ENCODE measurements around the gene WDFY4. TPM values are rescaled to one million over a fixed set of nuclear protein-coding genes. Genes with fewer than 3 reads are reported as not detected.

The WDFY4 gene
- total and polyA plus RNA-seq, 5 donors = 0.57 to 4.4 (median 2.4) TPM

DNA sequence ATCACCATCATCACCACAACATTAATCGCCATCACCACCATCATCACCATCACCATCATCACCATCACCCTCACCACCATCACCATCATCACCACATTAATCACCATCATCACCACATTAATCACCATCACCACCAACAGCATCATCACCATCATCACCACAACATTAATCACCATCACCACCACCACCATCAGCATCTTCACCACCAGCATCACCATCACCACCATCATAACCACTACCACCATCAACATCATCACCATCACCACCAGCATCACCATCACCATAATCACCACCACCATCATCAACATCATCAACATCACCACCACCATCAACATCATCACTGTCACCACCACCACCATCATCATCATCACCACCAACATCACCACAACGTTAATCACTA, 124.6 kb downstream of the WDFY4 start:
- H3K4me1 ChIP-seq (ENCODE audit: control insufficient read depth, insufficient read depth, low read length) = peaks cover 6% of the 10 kb centered on the region
- no peak for DNase-seq

DNA sequence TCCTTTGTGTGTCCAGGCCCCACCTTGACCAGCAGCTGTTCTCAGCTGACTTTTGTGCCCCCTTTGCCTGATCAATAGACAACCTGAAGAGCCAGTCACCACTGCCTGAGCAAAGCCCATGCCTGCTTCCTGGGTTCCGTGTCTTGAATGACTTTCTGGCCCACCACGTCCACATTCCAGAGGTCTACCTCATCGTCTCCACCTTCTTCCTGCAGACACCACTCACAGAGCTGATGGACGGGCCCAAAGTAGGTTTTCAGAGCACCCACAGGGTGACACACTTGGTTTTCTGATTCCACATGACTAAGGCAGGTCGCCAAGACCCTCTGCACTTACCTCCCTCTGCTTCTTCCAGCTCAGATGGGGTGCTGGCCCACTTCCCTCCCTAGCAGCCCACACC, 126.8 kb downstream of the WDFY4 start:
- 90% methylated on average over 5 of the region's 5 CpGs for WGBS
- no peak overlapping the region for H3K4me3 ChIP-seq (ENCODE audit: low read length)
- intact Hi-C loops (cut with DNase I) = no loop called here

More for the DNA sequence above, 124.6 kb downstream of the WDFY4 start:
- H3K9me3 ChIP-seq (ENCODE audit: control insufficient read depth, low read length) = no peaks in the 10 kb centered on the region
- 89% methylated on average over 2 of the region's 2 CpGs for WGBS
- H3K27me3 ChIP-seq (ENCODE audit: control insufficient read depth, insufficient read depth) = no peaks in the 10 kb centered on the region
- ATAC-seq = no peak
- H3K27ac ChIP-seq (ENCODE audit: low read length) = no peak overlapping the region
- intact Hi-C loops (cut with DNase I) = no loop called here
- H3K4me3 ChIP-seq (ENCODE audit: low read length) = no peak overlapping the region

DNA sequence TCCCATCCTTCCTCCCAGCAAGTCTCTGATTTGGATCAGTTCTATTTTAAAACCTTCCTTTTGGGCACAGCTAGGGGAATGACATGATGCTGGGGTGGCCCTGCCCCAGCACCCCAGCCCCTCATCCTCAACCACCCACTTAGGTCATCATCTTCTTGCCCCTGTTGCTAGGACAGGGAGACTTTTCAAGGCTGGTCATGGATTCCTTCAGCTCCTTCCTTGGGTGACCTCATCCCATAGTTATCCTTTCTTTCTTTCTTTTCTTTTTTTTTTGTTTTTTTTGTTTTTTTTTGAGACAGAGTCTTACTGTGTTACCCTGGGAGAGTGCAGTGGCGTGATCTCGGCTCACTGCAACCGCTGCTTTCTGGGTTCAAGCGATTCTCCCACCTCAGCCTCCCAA, 127.2 kb downstream of the WDFY4 start:
- H3K9me3 ChIP-seq (ENCODE audit: control insufficient read depth, low read length) = no peaks in the 10 kb centered on the region
- H3K4me3 ChIP-seq (ENCODE audit: low read length) = no peak overlapping the region
- intact Hi-C loops (cut with DNase I) = no loop called here
- no peak overlapping the region for H3K27ac ChIP-seq (ENCODE audit: low read length)
- WGBS = 88% methylated on average over 4 of the region's 4 CpGs
- no peaks in the 10 kb centered on the region for H3K27me3 ChIP-seq (ENCODE audit: control insufficient read depth, insufficient read depth)
- no peaks in the 10 kb centered on the region for H3K4me1 ChIP-seq (ENCODE audit: control insufficient read depth, insufficient read depth, low read length)
- no peak for DNase-seq
- no peak for ATAC-seq

More for the DNA sequence above, 126.8 kb downstream of the WDFY4 start:
- no peaks in the 10 kb centered on the region for H3K4me1 ChIP-seq (ENCODE audit: control insufficient read depth, insufficient read depth, low read length)
- H3K9me3 ChIP-seq (ENCODE audit: control insufficient read depth, low read length) = no peaks in the 10 kb centered on the region
- no peak overlapping the region for H3K27ac ChIP-seq (ENCODE audit: low read length)
- DNase-seq (no peak), ATAC-seq (no peak)
- H3K27me3 ChIP-seq (ENCODE audit: control insufficient read depth, insufficient read depth) = no peaks in the 10 kb centered on the region

DNA sequence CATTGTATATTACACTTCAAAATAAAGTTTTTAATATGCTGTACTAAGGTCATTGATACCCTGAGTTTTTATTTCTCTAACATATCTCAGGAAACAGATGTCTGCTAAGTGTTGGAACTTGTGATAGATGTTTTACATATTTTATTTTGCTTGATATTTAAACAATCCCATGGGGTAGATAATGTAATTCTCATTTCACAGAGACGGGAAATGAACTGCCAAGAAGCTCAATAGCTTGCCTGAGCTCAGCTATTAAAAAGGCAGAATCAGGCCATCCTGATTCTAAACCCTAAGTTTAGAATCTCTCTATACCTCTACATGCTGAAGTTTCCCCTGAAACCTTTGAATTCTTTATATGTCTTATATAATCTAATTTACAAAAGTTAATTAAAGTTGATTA, 128.6 kb downstream of the WDFY4 start:
- ATAC-seq = no peak
- H3K4me3 ChIP-seq (ENCODE audit: low read length) = no peak overlapping the region
- intact Hi-C loops (cut with DNase I) = no loop called here
- H3K9me3 ChIP-seq (ENCODE audit: control insufficient read depth, low read length) = no peaks in the 10 kb centered on the region
- no peak overlapping the region for H3K27ac ChIP-seq (ENCODE audit: low read length)
- no peaks in the 10 kb centered on the region for H3K4me1 ChIP-seq (ENCODE audit: control insufficient read depth, insufficient read depth, low read length)
- DNase-seq = no peak
- no peaks in the 10 kb centered on the region for H3K27me3 ChIP-seq (ENCODE audit: control insufficient read depth, insufficient read depth)
- 43% methylated on average over 1 of the region's 1 CpG for WGBS

DNA sequence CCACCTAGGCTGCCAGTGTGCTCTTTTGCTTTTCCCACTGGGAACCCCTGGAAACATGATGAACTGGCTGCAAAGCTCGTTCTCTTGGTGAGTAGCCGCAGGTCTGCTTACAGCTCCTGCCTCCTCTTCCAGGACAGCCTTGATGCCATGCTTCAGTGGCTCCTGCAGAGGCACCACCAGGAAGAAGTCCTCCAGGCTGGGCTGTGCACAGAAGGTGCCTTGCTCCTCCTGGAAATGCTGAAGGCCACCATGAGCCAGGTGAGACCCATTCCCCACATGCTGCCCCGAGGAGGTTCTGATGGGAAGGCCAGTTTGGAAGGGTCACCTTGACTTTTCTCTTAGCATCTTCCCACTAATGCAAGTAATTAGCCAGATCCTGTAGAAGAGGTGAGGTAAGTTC, 129.2 kb downstream of the WDFY4 start:
- DNase-seq = no peak
- Histone ChIP-seq H3K4me1 (ENCODE audit: control insufficient read depth, insufficient read depth, low read length) (no peaks in the 10 kb centered on the region), H3K9me3 (ENCODE audit: control insufficient read depth, low read length) (no peaks in the 10 kb centered on the region), H3K4me3 (ENCODE audit: low read length) (no peak overlapping the region), H3K27ac (ENCODE audit: low read length) (no peak overlapping the region), H3K27me3 (ENCODE audit: control insufficient read depth, insufficient read depth) (no peaks in the 10 kb centered on the region)
- no peak for ATAC-seq
- intact Hi-C loops (cut with DNase I) = no loop called here
- 92% methylated on average over 3 of the region's 3 CpGs for WGBS

DNA sequence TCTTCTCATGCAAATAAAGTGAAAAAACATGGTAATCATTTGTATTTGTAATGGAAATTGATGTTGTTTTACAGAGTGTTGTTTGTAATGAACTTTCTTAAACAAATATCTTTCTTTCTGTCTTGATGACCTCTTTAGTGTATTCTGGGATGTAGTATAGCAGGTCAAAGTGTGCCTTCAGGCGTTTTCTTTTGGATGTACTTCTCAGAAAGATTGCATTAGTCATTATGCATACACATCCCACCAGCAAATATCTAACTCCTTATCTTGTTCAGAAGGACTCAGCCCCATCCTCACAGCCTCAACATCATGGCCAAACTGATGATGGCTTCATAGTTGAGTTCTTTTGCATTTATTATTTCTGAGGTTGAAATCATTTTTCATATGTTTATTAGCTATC, 130.3 kb downstream of the WDFY4 start:
- Histone ChIP-seq H3K9me3 (ENCODE audit: control insufficient read depth, low read length) (no peaks in the 10 kb centered on the region), H3K4me3 (ENCODE audit: low read length) (no peak overlapping the region), H3K27ac (ENCODE audit: low read length) (no peak overlapping the region), H3K27me3 (ENCODE audit: control insufficient read depth, insufficient read depth) (no peaks in the 10 kb centered on the region), H3K4me1 (ENCODE audit: control insufficient read depth, insufficient read depth, low read length) (no peaks in the 10 kb centered on the region)
- ATAC-seq (no peak), DNase-seq (no peak)
- intact Hi-C loops (cut with DNase I) = no loop called here
- WGBS = 82% methylated on average over 1 of the region's 1 CpG

DNA sequence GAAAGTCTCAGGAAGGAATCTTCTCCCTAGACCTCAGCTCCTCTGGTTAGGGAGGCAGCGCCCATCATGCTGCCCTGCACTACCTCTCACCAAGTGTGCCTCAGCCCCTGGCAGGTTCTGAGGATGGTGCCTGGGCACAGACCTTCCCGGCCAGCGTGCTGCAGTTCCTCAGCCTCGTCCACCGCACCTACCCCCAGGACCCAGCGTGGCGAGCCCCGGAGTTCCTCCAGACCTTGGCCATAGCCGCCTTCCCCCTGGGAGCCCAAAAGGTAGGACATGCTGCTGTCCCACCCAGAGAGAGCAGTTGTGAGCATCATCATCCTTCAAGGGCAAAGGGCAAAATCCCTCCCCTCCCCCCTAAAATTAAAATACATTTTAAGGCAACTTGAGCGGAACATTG, 132.5 kb downstream of the WDFY4 start:
- H3K27me3 ChIP-seq (ENCODE audit: control insufficient read depth, insufficient read depth) = no peaks in the 10 kb centered on the region
- H3K4me3 ChIP-seq (ENCODE audit: low read length) = no peak overlapping the region
- no peaks in the 10 kb centered on the region for H3K9me3 ChIP-seq (ENCODE audit: control insufficient read depth, low read length)
- no peak for DNase-seq
- no peak overlapping the region for H3K27ac ChIP-seq (ENCODE audit: low read length)
- intact Hi-C loops (cut with DNase I) = no loop called here
- ATAC-seq = no peak
- WGBS = 88% methylated on average over 10 of the region's 10 CpGs
- no peaks in the 10 kb centered on the region for H3K4me1 ChIP-seq (ENCODE audit: control insufficient read depth, insufficient read depth, low read length)

DNA sequence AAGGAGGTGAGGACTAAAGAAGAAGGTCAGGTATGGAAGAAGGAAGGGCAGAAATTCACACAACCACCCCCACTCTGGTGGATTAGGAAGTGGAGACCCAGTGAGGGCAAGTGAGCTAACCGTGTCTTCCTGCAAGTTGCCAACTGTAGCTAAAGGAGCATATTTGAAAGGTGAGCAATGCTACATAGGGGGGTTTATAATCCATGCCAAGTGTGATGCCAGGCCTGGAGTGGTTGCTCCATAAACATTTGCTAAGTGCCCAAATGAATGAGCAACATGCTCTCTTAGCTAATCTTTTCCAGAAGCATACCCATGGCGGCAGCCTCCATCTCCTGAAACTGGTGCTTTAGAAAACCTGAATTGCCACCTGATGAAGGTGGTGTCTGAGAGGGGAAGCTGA, 133.4 kb downstream of the WDFY4 start:
- intact Hi-C loops (cut with DNase I) = no loop called here
- H3K9me3 ChIP-seq (ENCODE audit: control insufficient read depth, low read length) = no peaks in the 10 kb centered on the region
- no peaks in the 10 kb centered on the region for H3K27me3 ChIP-seq (ENCODE audit: control insufficient read depth, insufficient read depth)
- no peak overlapping the region for H3K27ac ChIP-seq (ENCODE audit: low read length)
- no peak for DNase-seq
- ATAC-seq = no peak
- no peak overlapping the region for H3K4me3 ChIP-seq (ENCODE audit: low read length)
- H3K4me1 ChIP-seq (ENCODE audit: control insufficient read depth, insufficient read depth, low read length) = no peaks in the 10 kb centered on the region
- WGBS = 94% methylated on average over 2 of the region's 2 CpGs

DNA sequence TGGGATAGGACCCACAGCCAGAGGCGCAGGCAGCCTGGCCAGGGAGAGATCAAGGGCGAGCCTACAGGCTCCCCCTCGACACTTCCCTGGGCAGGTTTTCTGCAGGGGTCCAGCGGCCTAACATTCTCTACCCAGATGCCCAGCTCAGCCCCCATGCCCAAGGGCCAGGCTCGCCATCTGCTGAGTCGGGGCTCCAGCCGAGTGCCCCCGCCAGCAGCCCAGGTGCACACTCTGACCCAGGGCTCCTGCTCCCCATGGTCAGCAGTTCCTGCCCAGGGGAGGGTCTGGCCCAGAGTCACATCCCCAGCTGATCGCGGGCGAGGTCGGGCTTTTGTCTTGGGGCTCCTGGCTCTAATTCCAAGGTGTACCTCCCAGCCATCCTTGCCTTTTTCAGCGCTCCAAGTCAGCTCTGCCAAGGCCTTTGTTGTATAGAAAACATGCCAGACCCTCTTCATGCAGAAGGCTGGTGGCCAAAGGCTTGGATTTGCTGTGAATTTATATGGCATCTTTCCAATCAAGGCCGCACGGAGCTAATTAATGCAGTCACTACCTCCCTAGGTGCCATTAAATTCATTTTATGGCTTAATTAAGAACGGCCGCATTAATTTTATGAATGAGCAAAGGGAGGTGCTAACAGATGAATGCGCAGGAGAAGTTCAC, 134.3 kb downstream of the WDFY4 start:
- H3K4me1 ChIP-seq (ENCODE audit: control insufficient read depth, insufficient read depth, low read length) = no peaks in the 10 kb centered on the region
- no peak overlapping the region for H3K4me3 ChIP-seq (ENCODE audit: low read length)
- intact Hi-C loops (cut with DNase I) = no loop called here
- H3K27me3 ChIP-seq (ENCODE audit: control insufficient read depth, insufficient read depth) = no peaks in the 10 kb centered on the region
- H3K9me3 ChIP-seq (ENCODE audit: control insufficient read depth, low read length) = no peaks in the 10 kb centered on the region
- 93% methylated on average over 18 of the region's 18 CpGs for WGBS
- DNase-seq (no peak), ATAC-seq (peak in 1 of 2 donors; percentile 40)
- H3K27ac ChIP-seq (ENCODE audit: low read length) = no peak overlapping the region

DNA sequence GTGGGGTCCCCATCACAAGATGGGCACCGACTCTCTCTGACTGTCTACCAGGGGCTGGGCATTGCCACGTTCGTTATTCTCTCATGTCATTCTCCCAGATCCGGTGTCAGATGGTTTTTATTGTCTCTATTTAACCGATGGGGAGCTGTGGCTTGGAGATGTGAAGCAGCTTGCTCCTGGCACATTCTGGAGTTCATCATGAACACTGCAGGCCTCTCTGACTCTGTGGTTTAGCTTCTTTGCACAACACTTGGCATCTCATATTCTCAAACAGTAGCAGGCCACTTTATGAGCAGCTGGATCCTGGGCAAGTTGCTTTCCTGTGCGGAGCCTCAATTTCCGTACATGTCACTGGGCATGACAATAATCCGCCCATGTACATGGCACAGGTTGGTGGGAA, 135.1 kb downstream of the WDFY4 start:
- DNase-seq (no peak), ATAC-seq (no peak)
- Histone ChIP-seq H3K9me3 (ENCODE audit: control insufficient read depth, low read length) (no peaks in the 10 kb centered on the region), H3K27ac (ENCODE audit: low read length) (no peak overlapping the region), H3K4me3 (ENCODE audit: low read length) (no peak overlapping the region), H3K4me1 (ENCODE audit: control insufficient read depth, insufficient read depth, low read length) (no peaks in the 10 kb centered on the region), H3K27me3 (ENCODE audit: control insufficient read depth, insufficient read depth) (no peaks in the 10 kb centered on the region)
- intact Hi-C loops (cut with DNase I) = no loop called here
- WGBS = 90% methylated on average over 8 of the region's 8 CpGs

DNA sequence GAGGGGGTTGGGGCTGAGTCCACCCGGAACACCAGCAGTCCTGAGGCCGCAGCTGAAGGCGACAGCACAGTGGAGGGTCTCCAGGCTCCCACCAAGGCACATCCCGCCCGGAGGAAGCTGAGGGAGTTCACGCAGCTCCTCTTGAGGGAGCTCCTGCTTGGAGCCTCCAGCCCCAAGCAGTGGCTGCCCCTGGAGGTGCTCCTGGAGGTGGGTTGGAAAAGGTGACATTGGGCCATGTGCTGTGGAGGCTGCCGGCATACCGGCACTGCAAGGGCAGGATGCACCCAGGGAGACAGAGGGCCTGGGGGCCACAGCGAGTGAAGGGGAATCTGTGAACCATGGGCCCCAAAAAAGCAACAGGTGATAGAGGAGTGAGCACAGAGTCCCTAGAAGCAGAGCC, 135.6 kb downstream of the WDFY4 start:
- H3K4me1 ChIP-seq (ENCODE audit: control insufficient read depth, insufficient read depth, low read length) = no peaks in the 10 kb centered on the region
- no peaks in the 10 kb centered on the region for H3K27me3 ChIP-seq (ENCODE audit: control insufficient read depth, insufficient read depth)
- intact Hi-C loops (cut with DNase I) = no loop called here
- H3K4me3 ChIP-seq (ENCODE audit: low read length) = no peak overlapping the region
- 95% methylated on average over 9 of the region's 9 CpGs for WGBS
- no peak overlapping the region for H3K27ac ChIP-seq (ENCODE audit: low read length)
- no peak for ATAC-seq
- no peak for DNase-seq
- H3K9me3 ChIP-seq (ENCODE audit: control insufficient read depth, low read length) = no peaks in the 10 kb centered on the region

DNA sequence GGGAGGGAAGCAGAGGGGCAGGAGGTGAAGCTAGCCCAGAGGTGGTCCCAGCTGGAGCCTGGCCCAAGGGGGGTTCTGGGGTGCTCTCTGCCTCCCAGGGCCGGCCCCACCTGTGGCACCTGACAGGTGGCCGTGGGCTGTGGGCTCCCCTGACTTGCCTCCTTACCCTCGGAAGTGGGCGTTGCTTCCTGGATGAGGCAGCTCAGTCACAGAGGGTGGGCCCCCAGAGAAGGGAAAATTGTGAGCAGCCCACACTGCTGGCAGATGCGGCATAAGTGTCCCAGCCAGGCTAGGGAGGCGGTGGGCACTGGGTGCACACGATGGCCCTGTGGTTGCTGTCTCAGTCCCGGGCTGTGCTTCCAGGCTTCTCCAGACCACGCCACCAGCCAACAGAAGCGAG, 136.0 kb downstream of the WDFY4 start:
- intact Hi-C loops (cut with DNase I) = no loop called here
- no peak overlapping the region for H3K27ac ChIP-seq (ENCODE audit: low read length)
- no peaks in the 10 kb centered on the region for H3K27me3 ChIP-seq (ENCODE audit: control insufficient read depth, insufficient read depth)
- no peak for ATAC-seq
- H3K4me3 ChIP-seq (ENCODE audit: low read length) = no peak overlapping the region
- H3K9me3 ChIP-seq (ENCODE audit: control insufficient read depth, low read length) = no peaks in the 10 kb centered on the region
- 83% methylated on average over 10 of the region's 10 CpGs for WGBS
- no peaks in the 10 kb centered on the region for H3K4me1 ChIP-seq (ENCODE audit: control insufficient read depth, insufficient read depth, low read length)
- DNase-seq = no peak
